Fibroblast of lung (primary cell): ENCODE results near the gene FBXO17. TPM values are rescaled to one million over a fixed set of nuclear protein-coding genes. Genes with fewer than 3 reads are reported as not detected.
"Not testable (repeated sequence)": the region's sequence is repeated elsewhere in the genome, so short reads cannot be mapped to it uniquely, and the experiment has no call there.

ENCODE experiments used
- DNase-seq, 2 donors: peaks; one replicate each; pipeline versions ENCODE4 v3.0.0 to v3.0.0-alpha.2; 2010; ENCODE audit warnings: low read depth in 2 of 2
- H2AFZ ChIP-seq: 2 replicates; pipeline ENCODE4 v1.5.1; 2012; ENCODE audit warnings: low read length, control low read depth, inconsistent platforms
- H3K27ac ChIP-seq: 2 replicates; pipeline ENCODE4 v1.5.1; 2011; ENCODE audit warnings: low read length, control low read depth; ENCODE audit not compliant: insufficient read depth
- H3K27me3 ChIP-seq: 2 replicates; pipeline ENCODE4 v1.5.1; 2011; ENCODE audit warnings: mild to moderate bottlenecking, low read length; ENCODE audit not compliant: control insufficient read depth, insufficient read depth
- H3K36me3 ChIP-seq: 2 replicates; pipeline ENCODE4 v1.5.1; 2011; ENCODE audit warnings: low read length; ENCODE audit not compliant: control insufficient read depth, insufficient read depth
- H3K4me1 ChIP-seq: 2 replicates; pipeline ENCODE4 v1.5.1; 2011; ENCODE audit warnings: low read length; ENCODE audit not compliant: control insufficient read depth, insufficient read depth; ENCODE audit errors: extremely low read depth
- H3K4me2 ChIP-seq: 2 replicates; pipeline ENCODE4 v1.5.1; 2011; ENCODE audit warnings: low read length, control low read depth; ENCODE audit not compliant: insufficient read depth; ENCODE audit errors: extremely low read depth
- H3K4me3 ChIP-seq, 4 experiments: fragments of 200-600 bp in 1 of 4; sonication (generic) in 1 of 4; replicated peaks in 1 of 4; 2 replicates each; pipeline ENCODE4 v1.5.1; 2011 to 2016; ENCODE audit warnings: low read length in 4 of 4, low read depth in 3 of 4, mild to moderate bottlenecking in 3 of 4, control low read depth in 2 of 4, inconsistent platforms in 1 of 4, mixed read lengths in 1 of 4; ENCODE audit not compliant: insufficient read depth in 1 of 4; ENCODE audit errors: control extremely low read depth in 1 of 4
- H3K79me2 ChIP-seq: 2 replicates; pipeline ENCODE4 v1.5.1; 2012; ENCODE audit warnings: mild to moderate bottlenecking, low read length, inconsistent platforms; ENCODE audit not compliant: control insufficient read depth, insufficient read depth
- H3K9ac ChIP-seq: 2 replicates; pipeline ENCODE4 v1.5.1; 2011; ENCODE audit warnings: mild to moderate bottlenecking, low read length, control low read depth; ENCODE audit not compliant: insufficient read depth
- H3K9me3 ChIP-seq: 2 replicates; pipeline ENCODE4 v1.5.1; 2012; ENCODE audit warnings: low read depth, low read length; ENCODE audit not compliant: control insufficient read depth, insufficient read depth
- H4K20me1 ChIP-seq: 2 replicates; pipeline ENCODE4 v1.5.1; 2011; ENCODE audit warnings: low read length; ENCODE audit not compliant: control insufficient read depth, insufficient read depth; ENCODE audit errors: extremely low read depth
- EZH2 ChIP-seq: IDR thresholded peaks from 2 replicates; pipeline ENCODE4 v1.5.1; 2012; ENCODE audit warnings: low read length, control low read depth, mild to moderate bottlenecking; ENCODE audit errors: missing control alignments
- polyA plus RNA-seq, 2 donors: library from polyadenylated mRNA; depleted of rRNA in 1 of 2; stranded (reverse) in 1 of 2; unstranded in 1 of 2; fragments of >200 nt; gene quantifications; 2 replicates each; pipeline ENCODE4 v1.2.1, GENCODE V29; 2011 to 2012; ENCODE audit warnings: missing spikeins in 1 of 2
- total RNA-seq: library from RNA; depleted of rRNA; stranded (reverse); fragments of >200 nt; gene quantifications from 2 replicates; pipeline ENCODE4 v1.2.1, GENCODE V29; 2014
- TF ChIP-seq, protein P1 (sequence below), 2 donors: IDR thresholded peaks in 1 of 2; conservative IDR thresholded peaks in 1 of 2; 1 replicate in 1 of 2; 2 replicates in 1 of 2; pipeline ENCODE4 v1.5.1; 2011 to 2012; ENCODE audit warnings: low read length in 2 of 2, control low read depth in 1 of 2, inconsistent platforms in 1 of 2, low read depth in 1 of 2, mild to moderate bottlenecking in 1 of 2

Gene FBXO17
- total and polyA plus RNA-seq, 2 donors (not counting 1 experiment from before 2014, with no cell fraction given) = 10.2 to 25.8 TPM

DNA sequence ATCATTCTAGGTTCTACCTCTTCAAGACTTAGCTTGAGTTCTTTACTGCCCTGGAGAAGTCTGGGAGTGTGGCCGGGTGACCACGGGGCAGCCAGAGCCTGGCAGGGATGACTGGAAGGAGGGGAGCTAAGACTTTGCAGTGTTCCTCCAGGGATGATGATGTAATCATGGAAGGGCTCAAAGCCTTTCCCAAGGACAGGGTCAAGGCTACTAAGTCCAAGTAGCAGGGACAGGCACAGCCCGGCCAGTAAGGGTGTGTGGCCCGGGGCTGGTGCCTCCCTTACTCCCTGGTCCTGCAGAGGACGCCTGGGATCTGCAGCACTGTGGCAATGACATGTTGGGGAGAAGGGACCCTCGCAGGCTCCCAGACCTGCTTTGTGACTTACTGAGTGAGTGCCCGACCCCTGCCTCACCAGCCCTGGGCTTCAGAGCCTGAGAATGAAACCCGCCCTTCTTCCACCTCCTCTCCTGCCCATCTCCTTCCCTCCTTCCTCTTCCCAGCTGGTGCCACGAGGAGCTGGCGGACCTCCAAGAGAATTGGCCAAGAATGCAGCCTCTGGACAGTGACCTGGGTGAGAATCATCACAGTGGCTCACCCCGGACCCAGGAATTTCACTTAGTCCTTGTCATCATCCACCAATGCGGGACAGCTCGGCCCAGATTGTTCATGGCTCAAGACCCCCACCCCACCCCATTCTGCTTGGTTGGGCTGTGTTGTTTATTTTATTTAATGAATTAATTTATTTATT lies 15.6 kb upstream of the FBXO17 start:
- H3K9ac ChIP-seq = no peak overlapping the region
- DNase-seq = no peak
- H2AFZ ChIP-seq = no peak overlapping the region
- TF ChIP-seq, protein P1, sequence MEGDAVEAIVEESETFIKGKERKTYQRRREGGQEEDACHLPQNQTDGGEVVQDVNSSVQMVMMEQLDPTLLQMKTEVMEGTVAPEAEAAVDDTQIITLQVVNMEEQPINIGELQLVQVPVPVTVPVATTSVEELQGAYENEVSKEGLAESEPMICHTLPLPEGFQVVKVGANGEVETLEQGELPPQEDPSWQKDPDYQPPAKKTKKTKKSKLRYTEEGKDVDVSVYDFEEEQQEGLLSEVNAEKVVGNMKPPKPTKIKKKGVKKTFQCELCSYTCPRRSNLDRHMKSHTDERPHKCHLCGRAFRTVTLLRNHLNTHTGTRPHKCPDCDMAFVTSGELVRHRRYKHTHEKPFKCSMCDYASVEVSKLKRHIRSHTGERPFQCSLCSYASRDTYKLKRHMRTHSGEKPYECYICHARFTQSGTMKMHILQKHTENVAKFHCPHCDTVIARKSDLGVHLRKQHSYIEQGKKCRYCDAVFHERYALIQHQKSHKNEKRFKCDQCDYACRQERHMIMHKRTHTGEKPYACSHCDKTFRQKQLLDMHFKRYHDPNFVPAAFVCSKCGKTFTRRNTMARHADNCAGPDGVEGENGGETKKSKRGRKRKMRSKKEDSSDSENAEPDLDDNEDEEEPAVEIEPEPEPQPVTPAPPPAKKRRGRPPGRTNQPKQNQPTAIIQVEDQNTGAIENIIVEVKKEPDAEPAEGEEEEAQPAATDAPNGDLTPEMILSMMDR (conservative IDR thresholded peaks at IDR 0.05 in 1 of 2, IDR thresholded peaks at IDR 0.05 in 1 of 2; ENCODE audit: low read depth in 1 of 2, low read length in 2 of 2) = no peak
- TF ChIP-seq EZH2 = no peak
- H3K36me3 ChIP-seq = no peaks in the 10 kb centered on the region
- H3K9me3 ChIP-seq = no peaks in the 10 kb centered on the region
- H3K27ac ChIP-seq = no peak overlapping the region
- H4K20me1 ChIP-seq = no peaks in the 10 kb centered on the region
- no peaks in the 10 kb centered on the region for H3K4me1 ChIP-seq
- no peak overlapping the region for H3K4me2 ChIP-seq
- H3K79me2 ChIP-seq = no peaks in the 10 kb centered on the region
- no peaks in the 10 kb centered on the region for H3K27me3 ChIP-seq
- H3K4me3 ChIP-seq = no peak overlapping the region

DNA sequence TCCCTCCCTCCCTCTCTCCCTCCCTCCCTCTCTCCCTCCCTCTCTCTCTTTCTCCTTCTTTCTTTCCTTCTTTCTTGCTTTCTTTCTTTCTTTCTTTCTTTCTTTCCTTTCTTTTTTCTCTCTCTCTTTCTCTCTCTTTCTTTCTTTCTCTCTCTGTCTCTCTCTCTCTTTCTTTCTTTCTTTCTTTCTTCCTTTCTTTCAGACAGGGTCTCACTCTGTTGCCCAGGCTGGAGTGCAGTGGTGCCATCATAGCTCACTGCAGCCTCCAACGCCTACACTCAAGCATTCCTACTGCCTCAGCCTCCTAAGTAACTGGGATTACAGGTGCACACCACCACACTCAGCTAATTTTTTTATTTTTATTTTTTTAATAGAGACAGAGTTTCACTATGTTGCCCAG lies 14.1 kb upstream of the FBXO17 start:
- not testable (repeated sequence) for H3K79me2 ChIP-seq, H3K9me3 ChIP-seq, H4K20me1 ChIP-seq, H3K27ac ChIP-seq, H3K27me3 ChIP-seq, H3K4me3 ChIP-seq, DNase-seq, H2AFZ ChIP-seq, H3K4me2 ChIP-seq, H3K36me3 ChIP-seq, H3K4me1 ChIP-seq, H3K9ac ChIP-seq

DNA sequence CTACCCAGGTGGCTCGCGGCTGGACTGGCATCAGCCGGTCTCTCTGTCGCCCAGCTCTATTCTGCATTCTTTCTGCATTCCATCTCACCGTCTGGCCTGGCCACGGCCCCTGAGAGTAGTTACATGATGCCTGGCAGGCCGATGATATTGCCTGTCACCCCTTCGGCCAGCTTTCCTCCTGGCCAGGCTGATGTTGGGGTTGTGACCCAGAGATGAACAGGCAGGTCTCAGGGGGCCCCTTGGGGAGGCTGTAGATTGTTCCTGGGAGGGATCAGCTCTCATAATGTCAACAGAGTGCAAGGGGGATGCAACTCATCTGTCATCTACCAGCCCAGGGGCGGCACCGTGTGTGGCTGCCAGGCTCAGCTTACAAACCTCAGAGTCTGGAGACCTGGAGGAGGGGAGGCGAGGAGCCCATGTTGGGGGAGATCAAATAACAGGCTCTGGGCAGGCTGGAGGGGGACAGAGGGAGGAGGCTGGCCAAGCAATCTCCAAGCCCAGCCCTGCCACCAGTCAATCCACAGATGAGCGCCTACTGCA lies 13.6 kb upstream of the FBXO17 start:
- H3K36me3 ChIP-seq = no peaks in the 10 kb centered on the region
- H3K27ac ChIP-seq = no peak overlapping the region
- no peaks in the 10 kb centered on the region for H3K27me3 ChIP-seq
- no peaks in the 10 kb centered on the region for H3K79me2 ChIP-seq
- H4K20me1 ChIP-seq = no peaks in the 10 kb centered on the region
- H2AFZ ChIP-seq = no peak overlapping the region
- no peak overlapping the region for H3K9ac ChIP-seq
- H3K4me1 ChIP-seq = no peaks in the 10 kb centered on the region
- H3K4me2 ChIP-seq = no peak overlapping the region
- no peak for TF ChIP-seq EZH2
- TF ChIP-seq, protein P1 (conservative IDR thresholded peaks at IDR 0.05 in 1 of 2, IDR thresholded peaks at IDR 0.05 in 1 of 2; ENCODE audit: low read depth in 1 of 2, low read length in 2 of 2) = no peak
- DNase-seq = peak; percentile 31 to 47
- H3K4me3 ChIP-seq = no peak overlapping the region
- no peaks in the 10 kb centered on the region for H3K9me3 ChIP-seq

DNA sequence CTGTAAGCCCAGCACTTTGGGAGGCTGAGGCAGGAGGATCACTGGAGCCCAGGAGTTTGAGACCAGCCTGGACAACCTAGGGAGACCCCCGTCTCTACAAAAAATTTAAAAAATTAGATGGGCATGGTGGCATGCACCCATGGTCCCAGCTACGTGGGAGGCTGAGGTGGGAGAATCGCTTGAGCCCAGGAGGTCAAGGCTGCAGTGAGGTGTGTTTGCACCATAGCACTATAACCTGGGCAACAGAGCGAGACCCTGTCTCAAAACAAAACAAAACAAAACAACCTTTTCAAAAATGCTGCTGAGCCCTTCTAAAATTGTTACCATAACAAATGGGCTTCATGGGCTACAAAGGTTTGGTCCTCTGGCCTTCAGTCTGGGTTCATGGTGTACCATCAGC lies 13.1 kb upstream of the FBXO17 start:
- H3K79me2 ChIP-seq, H3K4me3 ChIP-seq, H4K20me1 ChIP-seq, H3K4me2 ChIP-seq, DNase-seq, H3K4me1 ChIP-seq, H3K36me3 ChIP-seq, H3K27me3 ChIP-seq, H3K9ac ChIP-seq, H2AFZ ChIP-seq, H3K27ac ChIP-seq, H3K9me3 ChIP-seq: not testable (repeated sequence)

DNA sequence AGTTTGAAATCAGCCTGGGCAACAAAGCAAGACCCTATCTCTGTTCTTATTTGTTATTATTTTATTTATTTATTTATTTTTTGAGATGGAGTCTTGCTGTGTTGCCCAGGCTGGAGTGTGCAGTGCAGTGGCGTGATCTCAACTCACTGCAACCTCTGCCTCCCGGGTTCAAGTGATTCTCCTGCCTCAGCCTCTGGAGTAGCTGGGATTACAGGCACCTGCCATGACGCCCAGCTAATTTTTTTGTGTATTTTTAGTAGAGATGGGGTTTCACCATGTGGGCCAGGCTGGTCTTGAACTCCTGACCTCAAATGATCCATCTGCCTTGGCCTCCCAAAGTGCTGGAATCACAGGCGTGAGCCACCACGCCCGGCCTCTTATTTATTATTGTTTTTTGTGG lies 12.2 kb upstream of the FBXO17 start:
- H4K20me1 ChIP-seq, DNase-seq: not testable (repeated sequence)

More for the DNA sequence above, 12.2 kb upstream of the FBXO17 start:
- H3K27ac ChIP-seq, H3K4me2 ChIP-seq, H2AFZ ChIP-seq, H3K4me3 ChIP-seq, H3K9me3 ChIP-seq, H3K36me3 ChIP-seq, H3K9ac ChIP-seq, H3K4me1 ChIP-seq, H3K27me3 ChIP-seq, H3K79me2 ChIP-seq: not testable (repeated sequence)
